MM.1S (cell line): Measurements from ENCODE around the gene BHLHE41.

Source experiments
- CTCF ChIP-seq: fragments of 300-600 bp; sonication (generic); IDR thresholded peaks from 2 replicates; pipeline ENCODE4 v1.5.1; 2016; ENCODE audit warnings: antibody characterized with exemption, low read length, mixed read lengths
- EZH2 ChIP-seq: fragments of 300-600 bp; sonication (generic); optimal IDR thresholded peaks from 2 replicates; pipeline ENCODE3; 2017; ENCODE audit warnings: low read depth, mild to moderate bottlenecking, antibody characterized with exemption, low read length, mixed read lengths
- EZH2phosphoT487 ChIP-seq: fragments of 300-600 bp; sonication (generic); IDR thresholded peaks from 2 replicates; pipeline ENCODE4 v1.6.1; 2018; ENCODE audit warnings: antibody characterized with exemption, low read length

GRCh38 chr12:26112232-26112631 is 12.6 kb downstream of the BHLHE41 start:
- no peak for TF ChIP-seq CTCF
- TF ChIP-seq EZH2: no peak
- TF ChIP-seq EZH2phosphoT487: no peak
